Loucy (cell line): ENCODE data around the gene ELL.

ENCODE experiments used
- H2AFZ ChIP-seq: fragments of 200-600 bp; sonication (generic); 2 replicates; pipeline ENCODE4 v1.6.0; 2016; ENCODE audit warnings: antibody characterized with exemption, mild to moderate bottlenecking, low read length, moderate library complexity
- H3F3A ChIP-seq: fragments of 200-600 bp; 2 replicates; pipeline ENCODE4 v1.6.0; 2016; ENCODE audit warnings: antibody characterized with exemption, low read depth, mild to moderate bottlenecking
- H3K27me3 ChIP-seq: fragments of 200-600 bp; sonication (generic); 2 replicates; pipeline ENCODE4 v1.6.1; 2014; ENCODE audit warnings: low read length, mild to moderate bottlenecking; ENCODE audit not compliant: insufficient read depth, poor library complexity, severe bottlenecking
- H3K36me3 ChIP-seq: fragments of 200-600 bp; sonication (generic); 2 replicates; pipeline ENCODE4 v1.6.1; 2016; ENCODE audit warnings: low read length; ENCODE audit not compliant: insufficient read depth
- H3K4me1 ChIP-seq: fragments of 200-600 bp; sonication (generic); 2 replicates; pipeline ENCODE4 v1.5.1; 2014; ENCODE audit warnings: low read length, mild to moderate bottlenecking; ENCODE audit not compliant: insufficient read depth, poor library complexity, severe bottlenecking
- H3K4me2 ChIP-seq: fragments of 200-600 bp; sonication (generic); 2 replicates; pipeline ENCODE4 v1.6.0; 2014; ENCODE audit warnings: antibody characterized with exemption, low read length, low read depth, mild to moderate bottlenecking; ENCODE audit not compliant: poor library complexity, severe bottlenecking
- H3K4me3 ChIP-seq: fragments of 200-600 bp; sonication (generic); 2 replicates; pipeline ENCODE4 v1.5.1; 2014; ENCODE audit warnings: low read length, mild to moderate bottlenecking, mixed read lengths; ENCODE audit not compliant: poor library complexity, severe bottlenecking
- H3K79me2 ChIP-seq: fragments of 200-600 bp; sonication (generic); 2 replicates; pipeline ENCODE4 v1.6.1; 2014; ENCODE audit warnings: low read length; ENCODE audit not compliant: insufficient read depth
- H3K9ac ChIP-seq: fragments of 200-600 bp; sonication (generic); 2 replicates; pipeline ENCODE4 v1.6.0; 2014; ENCODE audit warnings: mild to moderate bottlenecking, low read depth, low read length, moderate library complexity; ENCODE audit not compliant: poor library complexity, severe bottlenecking
- H3K9me2 ChIP-seq: fragments of 200-600 bp; sonication (generic); replicated peaks from 2 replicates; pipeline ENCODE4 v1.6.1; 2016; ENCODE audit warnings: low read depth, low read length, mixed read lengths
- H3K9me3 ChIP-seq: fragments of 200-600 bp; sonication (generic); 2 replicates; pipeline ENCODE4 v1.6.1; 2014; ENCODE audit warnings: mild to moderate bottlenecking, antibody characterized with exemption, low read length, low read depth; ENCODE audit not compliant: insufficient read depth
- H4K20me1 ChIP-seq: fragments of 200-600 bp; sonication (generic); 2 replicates; pipeline ENCODE4 v1.6.0; 2014; ENCODE audit warnings: antibody characterized with exemption, low read length, mild to moderate bottlenecking; ENCODE audit not compliant: insufficient read depth, poor library complexity, severe bottlenecking
- EZH2phosphoT487 ChIP-seq: fragments of 200-600 bp; IDR thresholded peaks from 2 replicates; pipeline ENCODE4 v1.6.1; 2018; ENCODE audit warnings: antibody characterized with exemption, mild to moderate bottlenecking, moderate library complexity, borderline replicate concordance
- TF ChIP-seq, protein P1 (sequence below): fragments of 200-600 bp; sonication (generic); conservative IDR thresholded peaks from 2 replicates; pipeline ENCODE4 v1.5.1; 2014; ENCODE audit warnings: mild to moderate bottlenecking, antibody characterized with exemption, low read length

The ELL gene

GRCh38 chr19:18434411-18435175 is 87.3 kb downstream of the ELL start:
- Histone ChIP-seq H3K9me2 (no peaks in the 10 kb centered on the region), H3K4me2 (no peak overlapping the region), H3K27me3 (no peaks in the 10 kb centered on the region), H3K79me2 (peaks cover 6% of the 10 kb centered on the region; the same call in 1 of the 2 replicates), H3K36me3 (no peaks in the 10 kb centered on the region), H3K4me1 (peaks cover 18% of the 10 kb centered on the region), H3K9ac (no peak overlapping the region), H4K20me1 (no peaks in the 10 kb centered on the region), H2AFZ (no peak overlapping the region), H3K9me3 (no peaks in the 10 kb centered on the region), H3K4me3 (no peak overlapping the region), H3F3A (peaks cover 4% of the 10 kb centered on the region; the same call in 1 of the 2 replicates)
- TF ChIP-seq, protein P1, sequence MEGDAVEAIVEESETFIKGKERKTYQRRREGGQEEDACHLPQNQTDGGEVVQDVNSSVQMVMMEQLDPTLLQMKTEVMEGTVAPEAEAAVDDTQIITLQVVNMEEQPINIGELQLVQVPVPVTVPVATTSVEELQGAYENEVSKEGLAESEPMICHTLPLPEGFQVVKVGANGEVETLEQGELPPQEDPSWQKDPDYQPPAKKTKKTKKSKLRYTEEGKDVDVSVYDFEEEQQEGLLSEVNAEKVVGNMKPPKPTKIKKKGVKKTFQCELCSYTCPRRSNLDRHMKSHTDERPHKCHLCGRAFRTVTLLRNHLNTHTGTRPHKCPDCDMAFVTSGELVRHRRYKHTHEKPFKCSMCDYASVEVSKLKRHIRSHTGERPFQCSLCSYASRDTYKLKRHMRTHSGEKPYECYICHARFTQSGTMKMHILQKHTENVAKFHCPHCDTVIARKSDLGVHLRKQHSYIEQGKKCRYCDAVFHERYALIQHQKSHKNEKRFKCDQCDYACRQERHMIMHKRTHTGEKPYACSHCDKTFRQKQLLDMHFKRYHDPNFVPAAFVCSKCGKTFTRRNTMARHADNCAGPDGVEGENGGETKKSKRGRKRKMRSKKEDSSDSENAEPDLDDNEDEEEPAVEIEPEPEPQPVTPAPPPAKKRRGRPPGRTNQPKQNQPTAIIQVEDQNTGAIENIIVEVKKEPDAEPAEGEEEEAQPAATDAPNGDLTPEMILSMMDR = no peak
- TF ChIP-seq EZH2phosphoT487 = no peak

- Histone ChIP-seq H3K9me2 (no peaks in the 10 kb centered on the region), H3K9me3 (no peaks in the 10 kb centered on the region), H3F3A (no peaks in the 10 kb centered on the region), H4K20me1 (no peaks in the 10 kb centered on the region), H3K9ac (no peak overlapping the region), H3K4me1 (peaks cover 22% of the 10 kb centered on the region), H2AFZ (no peak overlapping the region), H3K36me3 (no peaks in the 10 kb centered on the region), H3K27me3 (no peaks in the 10 kb centered on the region), H3K4me3 (no peak overlapping the region), H3K4me2 (no peak overlapping the region), H3K79me2 (peaks cover 6% of the 10 kb centered on the region; the same call in 1 of the 2 replicates)
- TF ChIP-seq EZH2phosphoT487 = no peak
- TF ChIP-seq, protein P1 = no peak
These were observed 88.0 kb downstream of the ELL start for GRCh38 chr19:18433735-18434398.

- H3K79me2 ChIP-seq = peaks cover 6% of the 10 kb centered on the region; the same call in 1 of the 2 replicates
- peaks cover 25% of the 10 kb centered on the region for H3K4me1 ChIP-seq
- no peaks in the 10 kb centered on the region for H3K27me3 ChIP-seq
- H3F3A ChIP-seq = no peaks in the 10 kb centered on the region
- no peaks in the 10 kb centered on the region for H3K36me3 ChIP-seq
- no peak overlapping the region for H3K4me2 ChIP-seq
- no peaks in the 10 kb centered on the region for H3K9me2 ChIP-seq
- peak overlapping the region; percentile 52 for H3K4me3 ChIP-seq
- H3K9me3 ChIP-seq = no peaks in the 10 kb centered on the region
- H4K20me1 ChIP-seq = peaks cover 6% of the 10 kb centered on the region
- peak overlapping the region; percentile 46 for H3K9ac ChIP-seq
- H2AFZ ChIP-seq = no peak overlapping the region
- no peak for TF ChIP-seq EZH2phosphoT487
- TF ChIP-seq, protein P1 = no peak
These were observed 88.7 kb downstream of the ELL start for GRCh38 chr19:18433015-18433691.
